NCI-H1436 treated with DMSO at 0.1 percent for 48 hours (cell line): ENCODE results near the gene CELSR1.
"Not testable (repeated sequence)": the region's sequence is repeated elsewhere in the genome, so short reads cannot be mapped to it uniquely, and the experiment has no call there.

ENCODE experiments used
- DNase-seq: peaks from one replicate; lab custom pipeline; 2025; lab: John Stamatoyannopoulos, UW

CELSR1 gene

DNA sequence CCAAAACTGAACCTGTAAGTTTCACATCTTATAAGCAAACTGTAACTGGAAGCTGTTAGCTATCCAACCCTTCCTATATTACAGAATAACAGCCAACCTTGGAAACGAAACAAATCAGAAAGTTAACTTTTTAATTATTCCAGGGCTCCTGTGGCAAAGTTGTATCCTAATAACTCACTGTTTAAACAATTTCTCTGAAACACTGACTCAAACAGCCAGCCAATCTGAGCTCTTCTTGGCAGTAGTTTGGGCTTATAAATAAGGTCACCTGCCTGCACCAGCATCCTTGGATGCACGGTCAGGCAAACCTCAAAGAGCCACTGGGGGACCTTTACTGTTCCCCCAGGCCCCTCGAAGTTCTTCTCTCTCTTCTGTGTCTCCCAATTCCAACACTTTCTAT is 5.0 kb downstream of the CELSR1 start:
- no peak for DNase-seq

DNA sequence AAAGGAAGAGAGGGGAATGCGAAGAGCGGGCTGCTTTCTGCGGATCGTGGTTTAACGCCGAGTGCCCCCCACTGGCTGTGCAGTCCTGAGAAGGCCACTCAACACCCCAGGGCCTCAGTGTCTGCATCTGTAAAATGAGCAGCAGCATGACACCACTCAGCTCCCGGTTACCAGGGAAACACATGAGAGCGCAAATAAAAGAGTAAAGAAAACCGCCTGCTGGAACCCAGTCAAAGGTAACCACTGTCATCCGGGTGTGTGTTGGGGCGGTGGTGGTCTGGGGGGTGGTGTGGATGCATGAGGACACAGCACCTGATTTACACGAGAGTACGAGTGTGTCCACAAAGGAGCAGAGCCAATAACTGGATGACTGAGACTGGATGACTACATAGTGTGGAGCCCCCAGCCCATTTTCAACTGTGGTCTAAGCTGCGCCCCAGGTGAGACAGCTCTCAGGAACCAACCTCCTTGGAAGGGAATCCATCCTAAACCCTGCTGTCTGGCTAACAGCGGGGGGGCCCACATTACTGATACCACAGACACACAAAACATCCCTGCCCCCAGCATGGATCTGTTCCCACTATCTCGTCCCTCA is 5.7 kb downstream of the CELSR1 start:
- DNase-seq, result no peak

DNA sequence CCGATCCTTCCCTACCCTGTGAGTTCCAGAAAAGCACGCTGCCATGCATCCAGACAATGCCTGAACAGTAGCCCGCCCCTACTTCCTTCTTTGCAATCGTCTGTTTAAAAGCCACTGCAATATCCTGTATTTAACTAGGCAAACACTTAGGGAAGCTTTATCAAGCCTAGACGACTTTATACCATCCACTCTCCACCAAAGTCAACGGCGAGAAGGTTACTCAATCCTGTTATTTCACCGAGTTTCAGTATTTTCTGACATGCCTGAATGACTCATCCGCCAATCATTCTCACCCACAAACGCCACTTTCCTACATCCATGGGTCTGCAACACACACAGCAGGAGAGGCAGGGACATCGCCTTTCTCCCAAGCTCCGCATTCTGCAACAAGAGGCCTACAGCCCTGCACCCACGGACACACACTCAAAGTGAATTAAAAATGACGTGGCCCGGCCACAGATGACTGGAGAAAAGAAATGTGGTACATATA is 9.3 kb downstream of the CELSR1 start:
- DNase-seq, result no peak

DNA sequence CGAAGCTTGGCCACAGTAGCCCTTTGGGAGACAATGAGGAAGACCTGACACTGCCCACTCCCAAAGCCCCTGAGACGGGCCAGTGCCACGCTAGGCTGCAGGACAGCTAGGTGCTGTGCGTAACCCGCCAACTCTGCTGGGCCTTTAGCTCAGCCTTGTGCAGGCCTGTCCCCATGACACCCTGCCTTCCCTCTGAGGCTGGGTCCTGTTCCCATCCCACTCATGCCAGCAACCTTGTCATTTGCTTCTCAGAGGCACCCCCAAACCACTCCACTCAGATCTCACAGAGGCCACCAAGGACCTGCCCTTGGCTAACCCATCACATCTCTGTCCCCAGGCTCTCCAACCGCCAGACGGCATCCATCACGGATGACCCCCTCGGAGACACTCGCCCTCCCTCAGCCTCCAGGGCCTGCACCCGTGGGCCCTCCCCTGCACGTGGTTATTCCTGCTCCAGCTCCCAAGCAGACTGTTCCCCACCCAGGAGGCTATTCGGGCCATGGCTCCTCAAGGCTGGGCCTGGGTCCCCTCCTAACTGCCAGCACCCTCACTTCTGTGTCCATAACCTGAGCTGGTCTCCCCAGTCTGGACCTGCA is 11.1 kb downstream of the CELSR1 start:
- DNase-seq, result no peak

DNA sequence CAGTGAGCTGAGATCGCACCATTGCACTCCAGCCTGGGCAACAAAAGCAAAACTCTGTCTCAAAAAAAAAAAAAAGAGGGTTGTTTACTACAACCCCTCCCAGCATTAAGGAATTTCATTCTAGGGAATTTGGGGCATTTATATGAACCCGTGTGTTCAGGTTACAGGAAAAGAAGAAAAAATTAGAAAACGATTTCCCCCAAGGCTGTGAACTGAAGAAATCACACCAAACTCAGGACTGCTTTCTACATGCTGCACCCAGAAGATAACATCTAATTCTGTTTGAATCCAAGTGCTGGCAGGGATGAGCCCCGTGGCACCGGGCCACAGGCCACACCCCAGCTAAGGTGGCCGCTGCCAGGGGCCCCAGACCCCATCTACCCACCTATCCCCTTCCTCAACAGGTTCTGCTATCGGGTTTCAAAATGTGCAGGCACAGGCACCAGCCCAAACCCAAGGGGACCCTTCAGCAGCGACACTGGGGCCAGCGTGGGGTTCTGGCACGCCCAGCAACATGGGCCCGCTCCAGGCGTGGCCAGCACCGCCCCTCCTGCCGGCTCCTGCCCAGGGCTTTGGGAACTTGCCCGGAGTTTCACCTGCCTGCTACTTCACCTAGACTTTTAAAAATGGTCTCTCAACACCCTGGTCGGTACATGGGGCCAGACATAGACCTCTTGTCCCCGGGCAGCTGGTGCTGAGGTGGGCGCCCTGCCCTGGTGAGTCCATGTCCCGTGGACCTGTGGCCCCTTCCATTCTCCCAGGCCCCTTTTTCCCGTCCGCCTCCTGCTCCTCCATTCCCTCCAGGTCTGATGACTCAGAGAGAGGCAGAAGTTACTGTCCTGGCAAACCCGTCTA is 11.8 kb downstream of the CELSR1 start:
- no peak for DNase-seq

DNA sequence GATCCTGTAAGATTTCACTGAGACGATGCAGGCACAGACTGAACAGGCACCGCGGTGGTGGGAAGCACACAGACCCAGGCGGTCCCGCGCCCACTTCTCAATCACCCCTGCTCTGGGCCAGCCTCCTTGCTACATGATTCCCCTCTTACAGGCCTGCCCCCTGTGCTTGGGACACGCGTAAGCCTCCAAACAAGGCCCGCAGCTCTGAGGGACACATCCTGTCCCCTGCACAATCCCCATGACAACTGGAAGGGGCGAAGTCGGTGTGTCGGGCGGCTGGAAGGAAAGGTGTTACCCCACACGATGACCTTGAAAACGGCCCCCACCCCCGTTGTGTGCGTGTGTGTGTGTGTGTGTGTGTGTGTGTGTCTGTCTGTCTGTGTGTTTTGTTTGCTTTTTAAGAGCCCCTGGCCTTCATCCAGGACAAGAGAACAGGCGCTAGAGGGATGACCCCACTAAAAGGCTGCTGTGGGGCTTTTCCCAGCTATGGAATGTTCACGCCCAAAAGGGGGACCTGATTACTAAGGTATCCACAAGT is 13.1 kb downstream of the CELSR1 start:
- no peak for DNase-seq

DNA sequence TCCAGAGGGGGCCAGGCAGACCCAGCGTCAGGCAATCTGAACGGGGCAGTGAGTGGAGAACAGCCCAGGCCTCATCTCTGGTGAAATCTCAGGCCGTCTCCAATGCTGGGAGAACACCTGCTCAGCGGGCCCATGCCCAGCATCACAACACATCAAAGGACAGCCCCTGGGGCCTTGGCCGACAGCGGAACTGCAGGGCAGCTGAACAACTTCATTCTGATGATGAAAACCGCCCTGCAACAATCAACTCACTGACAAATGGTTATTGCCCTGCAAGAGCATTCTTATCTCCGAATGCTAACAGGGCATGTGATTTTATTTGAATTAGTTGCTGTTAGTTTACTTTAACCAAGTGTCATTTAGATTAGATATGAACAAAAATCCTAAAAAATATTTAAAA is 14.6 kb downstream of the CELSR1 start:
- DNase-seq, result no peak

DNA sequence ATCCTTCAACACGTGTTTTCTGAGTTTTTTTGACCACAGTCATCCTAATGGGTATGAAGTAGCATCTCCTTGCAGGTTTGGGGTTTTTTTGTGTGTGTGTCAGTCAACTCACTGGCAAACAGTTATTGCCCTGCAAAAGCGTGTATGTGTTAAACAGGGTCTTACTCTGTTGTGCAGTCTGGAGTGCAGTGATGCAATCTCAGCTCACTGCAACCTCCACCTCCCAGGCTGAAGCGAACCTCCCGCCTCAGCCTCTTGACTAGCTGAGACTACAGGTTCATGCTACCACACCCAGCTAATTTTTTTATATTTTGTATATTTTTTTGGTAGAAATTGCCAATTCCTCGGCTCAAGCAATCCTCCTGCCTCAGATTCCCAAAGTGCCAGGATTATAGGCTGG is 15.4 kb downstream of the CELSR1 start:
- DNase-seq, result no peak

DNA sequence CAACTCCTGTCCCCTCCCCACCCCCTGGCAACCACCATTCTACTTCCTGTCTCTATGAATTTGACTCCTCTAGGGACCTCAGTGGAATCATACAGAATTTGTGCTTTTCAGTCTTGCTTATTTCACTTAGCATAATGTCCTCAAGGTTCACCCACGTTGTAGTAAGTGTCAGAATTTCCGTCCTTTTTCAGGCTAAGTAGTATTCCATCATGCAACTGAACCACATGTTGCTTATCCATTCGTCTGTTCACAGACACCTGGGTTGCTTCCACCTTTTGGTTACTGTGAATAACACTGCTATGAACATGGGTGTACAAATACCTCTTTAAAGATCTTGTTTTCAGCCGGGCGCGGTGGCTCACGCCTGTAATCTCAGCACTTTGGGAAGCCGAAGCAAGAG is 16.5 kb downstream of the CELSR1 start:
- DNase-seq, result no peak

DNA sequence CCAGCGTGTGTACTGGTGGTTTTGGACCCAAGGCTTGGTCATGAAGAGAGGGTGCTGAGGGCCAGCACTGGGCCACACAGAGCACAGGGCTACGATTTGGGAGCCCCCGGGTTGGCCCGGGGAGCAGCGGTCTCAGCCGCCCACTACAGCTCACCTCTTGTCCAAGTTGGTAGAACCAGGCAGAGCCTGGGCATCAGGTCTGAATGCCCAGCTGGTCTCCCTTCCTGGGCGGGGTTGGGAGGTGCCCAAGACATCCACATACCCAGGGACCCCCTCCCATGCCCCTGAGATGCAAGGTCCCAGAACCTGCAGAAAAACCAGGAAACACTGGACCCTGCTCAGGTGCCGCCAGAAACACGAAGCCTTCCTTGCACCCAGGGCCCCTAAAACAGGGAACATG is 18.0 kb downstream of the CELSR1 start:
- no peak for DNase-seq

DNA sequence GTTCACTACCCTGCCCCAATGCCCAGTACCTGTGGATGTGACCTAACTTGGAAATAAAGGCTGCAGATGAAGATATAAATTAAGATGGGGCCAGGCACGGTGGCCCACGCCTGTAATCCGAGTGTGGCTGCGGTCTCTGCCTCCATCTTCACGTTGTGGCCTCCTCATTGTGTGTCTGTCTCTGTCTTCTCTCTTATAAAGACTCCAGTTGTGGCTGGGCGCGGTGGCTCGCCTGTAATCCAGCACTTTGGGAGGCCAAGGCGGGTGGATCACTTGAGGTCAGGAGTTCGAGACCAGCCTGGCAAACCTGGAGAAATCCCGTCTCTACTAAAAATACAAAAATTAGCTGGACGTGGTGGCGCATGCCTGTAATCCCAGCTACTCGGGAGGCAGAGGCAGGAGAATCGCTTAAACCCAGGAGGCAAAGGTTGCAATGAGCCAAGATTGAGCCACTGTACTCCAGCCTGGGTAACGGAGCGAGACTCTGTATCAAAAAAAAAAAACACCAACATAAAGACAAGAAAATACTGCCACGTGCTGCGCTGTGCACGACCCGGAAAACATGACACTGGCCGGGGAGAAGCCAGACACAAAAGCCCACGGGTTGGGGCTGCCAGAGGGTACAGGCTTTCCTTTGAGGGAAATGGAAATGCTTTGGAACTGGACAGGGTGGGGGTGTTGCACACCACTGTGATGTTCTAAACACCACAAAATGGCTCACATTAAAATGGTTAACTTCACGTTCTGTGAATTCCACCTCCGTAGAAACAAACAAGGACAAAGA is 18.7 kb downstream of the CELSR1 start:
- DNase-seq, result no peak

DNA sequence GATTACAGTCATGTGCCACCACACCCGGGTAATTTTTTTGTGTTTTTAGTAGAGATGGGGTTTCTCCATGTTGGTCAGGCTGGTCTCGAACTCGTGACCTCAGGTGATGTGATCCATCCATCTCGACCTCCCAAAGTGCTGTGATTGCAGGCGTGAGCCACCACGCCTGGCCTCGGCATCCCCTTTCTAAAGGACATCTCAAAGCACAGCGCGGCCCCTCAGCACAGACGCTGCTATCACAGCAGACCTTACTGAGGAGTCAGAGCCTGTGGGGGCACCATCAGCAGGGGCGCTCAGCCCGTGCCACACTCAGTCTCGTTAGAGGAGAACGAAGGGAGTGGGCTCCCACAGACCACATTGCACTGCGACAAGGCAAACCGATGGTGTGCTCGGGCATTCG is 19.4 kb downstream of the CELSR1 start:
- no peak for DNase-seq

DNA sequence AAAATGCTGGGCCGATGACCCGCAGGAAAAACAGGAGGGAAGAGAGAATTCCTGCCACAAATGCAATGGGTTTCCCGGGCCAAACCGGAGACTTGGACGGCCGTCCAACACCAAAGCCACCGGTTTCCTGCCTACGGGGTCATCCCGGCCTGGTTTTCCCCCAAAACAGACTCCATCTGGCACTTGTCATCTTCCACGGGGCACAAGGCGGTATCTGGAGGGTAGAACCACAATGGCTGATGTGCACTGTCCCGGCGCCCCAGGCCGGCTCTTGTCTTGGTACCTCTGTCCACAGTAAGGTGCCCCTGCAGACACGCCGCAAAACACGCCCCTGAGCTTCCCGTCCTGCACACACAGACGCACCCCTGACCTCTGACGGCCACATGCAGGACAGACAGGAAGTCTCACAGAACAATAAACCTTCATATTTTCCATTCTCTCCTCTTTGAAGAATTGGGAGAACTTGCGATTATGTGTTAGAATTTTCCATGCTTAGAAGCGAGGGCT is 20.1 kb downstream of the CELSR1 start:
- DNase-seq, result no peak

DNA sequence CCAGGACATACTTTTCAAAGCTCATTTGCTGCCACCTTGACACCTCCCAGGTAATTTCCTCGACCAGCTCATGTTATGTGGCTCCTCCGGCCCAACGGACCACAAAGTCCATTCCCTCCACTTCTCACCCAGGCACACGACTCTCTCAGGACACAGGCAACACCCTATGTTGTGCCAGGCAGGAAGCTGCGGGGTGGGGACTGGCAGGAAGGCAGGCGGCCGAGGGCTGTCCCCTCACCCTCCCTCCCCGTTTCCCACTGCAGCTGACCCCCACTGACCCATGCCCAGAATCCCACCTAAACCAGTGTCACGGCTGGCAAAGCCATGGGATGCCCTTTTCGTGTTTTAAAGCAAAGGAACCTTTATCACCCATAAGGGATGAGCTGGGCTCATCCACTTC is 20.8 kb downstream of the CELSR1 start:
- DNase-seq, result no peak

DNA sequence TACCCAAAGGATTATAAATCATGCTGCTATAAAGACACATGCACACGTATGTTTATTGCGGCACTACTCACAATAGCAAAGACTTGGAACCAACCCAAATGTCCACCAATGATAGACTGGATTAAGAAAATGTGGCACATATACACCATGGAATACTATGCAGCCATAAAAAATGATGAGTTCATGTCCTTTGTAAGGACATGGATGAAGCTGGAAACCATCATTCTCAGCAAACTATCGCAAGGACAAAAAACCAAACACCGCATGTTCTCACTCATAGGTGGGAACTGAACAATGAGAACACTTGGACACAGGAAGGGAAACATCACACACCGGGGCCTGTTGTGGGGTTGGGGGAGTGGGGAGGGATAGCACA is 21.3 kb downstream of the CELSR1 start:
- not testable (repeated sequence) for DNase-seq

DNA sequence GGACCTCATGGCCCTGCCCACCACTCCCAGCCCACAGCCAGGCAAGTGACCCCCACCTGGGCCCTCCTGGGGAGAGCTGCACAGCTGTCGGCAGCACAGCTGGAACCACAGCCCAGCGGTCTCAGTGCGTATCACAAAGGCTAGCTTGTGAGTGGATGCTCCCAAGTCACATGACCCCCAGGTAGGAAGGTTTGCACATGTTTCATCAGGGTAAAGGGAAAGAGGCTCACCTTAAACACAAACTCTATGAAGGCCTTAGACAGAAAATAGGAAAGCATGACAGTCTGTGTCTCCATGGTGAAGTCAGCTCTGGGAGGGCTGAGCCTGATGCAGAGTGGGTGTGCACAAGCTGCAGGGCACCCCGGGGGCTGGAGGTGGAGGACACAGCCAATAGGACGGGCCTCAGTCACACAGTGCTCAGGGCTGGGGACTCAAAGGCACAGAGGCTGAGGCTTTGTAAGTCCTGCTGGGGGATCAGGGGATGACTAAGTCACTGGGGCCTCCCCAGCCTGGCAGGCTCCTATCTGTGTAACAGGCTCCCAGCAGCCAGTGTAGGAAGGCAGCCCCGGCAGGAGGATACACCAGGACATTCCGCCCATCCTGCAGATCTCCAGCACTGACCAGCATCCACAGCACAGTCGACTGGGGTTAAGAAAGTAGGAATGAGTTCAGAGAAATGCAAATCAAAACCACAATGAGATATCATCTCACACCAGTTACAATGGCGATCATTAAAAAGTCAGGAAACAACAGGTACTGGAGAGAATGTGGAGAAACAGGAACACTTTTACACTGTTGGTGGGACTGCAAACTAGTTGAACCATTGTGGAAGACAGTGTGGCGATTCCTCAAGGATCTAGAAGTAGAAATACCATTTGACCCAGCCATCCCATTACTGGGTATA is 22.0 kb downstream of the CELSR1 start:
- no peak for DNase-seq

DNA sequence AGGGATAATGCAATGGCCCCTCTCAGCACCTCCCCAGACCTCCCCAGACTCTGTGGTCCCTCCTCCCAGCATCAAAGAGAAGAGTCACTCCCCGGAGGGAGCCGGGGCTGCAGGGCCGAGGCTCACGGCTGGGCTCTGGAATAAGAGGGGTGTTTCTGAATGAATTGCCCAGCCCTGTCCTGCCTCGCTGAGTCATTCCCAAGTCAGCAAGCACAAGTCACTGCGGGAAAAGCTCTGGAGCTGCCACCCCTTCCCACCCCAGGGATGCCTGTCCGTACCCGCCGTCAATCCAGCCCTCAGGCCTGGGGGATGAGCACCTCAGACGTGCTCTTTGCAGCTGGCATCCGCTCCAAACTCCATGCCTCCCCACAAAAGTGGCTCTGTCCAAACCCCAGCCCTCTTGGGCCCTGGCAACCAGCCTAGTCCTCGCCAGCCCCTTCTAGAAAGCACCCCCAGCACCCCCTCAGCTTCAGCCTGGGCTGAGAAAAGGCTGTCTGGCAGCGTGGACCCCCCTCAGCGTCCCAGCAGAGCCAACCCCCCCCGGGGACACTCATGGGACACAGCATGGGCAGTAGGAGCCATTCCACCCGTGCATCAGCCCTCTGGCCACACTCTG is 22.7 kb downstream of the CELSR1 start:
- DNase-seq, result no peak

DNA sequence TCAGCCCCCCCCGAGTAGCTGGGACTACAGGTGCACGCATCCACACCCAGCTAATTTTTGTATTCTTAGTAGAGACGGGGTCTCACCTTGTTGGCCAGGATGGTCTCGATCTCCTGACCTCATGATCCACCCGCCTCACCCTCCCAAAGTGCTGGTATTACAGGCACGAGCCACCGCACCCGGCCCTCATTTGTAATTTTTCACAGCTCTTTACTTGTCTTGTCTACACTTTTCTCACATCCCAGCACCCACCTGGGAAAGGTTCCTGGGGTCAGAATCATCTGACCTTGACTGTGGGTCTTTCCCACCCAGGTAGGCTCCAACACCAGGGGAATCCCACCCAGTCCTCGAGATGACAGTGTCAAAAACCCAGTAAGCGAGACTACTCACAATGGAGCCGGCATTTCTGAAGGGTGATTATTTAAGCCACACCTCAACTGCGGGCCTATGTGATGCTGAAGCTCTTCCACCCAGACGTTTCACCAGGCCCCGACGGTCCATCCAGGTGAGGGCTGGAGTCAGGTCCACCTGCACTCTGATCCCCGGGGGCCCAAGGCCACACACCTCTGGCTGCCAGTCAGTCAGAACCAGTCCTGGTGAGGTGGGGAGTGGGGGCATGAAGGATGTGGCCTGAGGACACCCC is 23.4 kb downstream of the CELSR1 start:
- DNase-seq, result no peak

DNA sequence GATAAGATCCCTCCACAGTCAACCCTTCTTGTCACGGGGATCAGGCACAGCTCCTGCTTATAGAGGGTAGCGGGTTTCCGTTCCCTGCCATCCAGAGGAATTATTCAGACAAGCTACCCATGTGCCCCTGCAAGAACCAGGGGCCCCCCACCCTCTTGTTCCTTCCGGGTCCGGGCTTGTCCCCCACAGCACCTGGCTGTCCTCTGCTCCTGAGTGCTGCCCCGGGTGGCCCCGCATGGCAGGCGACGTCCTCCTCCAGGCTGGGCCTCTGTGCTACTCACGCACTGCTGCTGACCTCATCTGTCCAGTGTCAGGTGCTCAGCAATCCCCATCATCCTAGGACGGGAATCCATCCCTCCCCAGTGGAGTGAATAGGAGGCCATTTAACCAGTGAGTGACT is 24.7 kb downstream of the CELSR1 start:
- DNase-seq, result no peak

DNA sequence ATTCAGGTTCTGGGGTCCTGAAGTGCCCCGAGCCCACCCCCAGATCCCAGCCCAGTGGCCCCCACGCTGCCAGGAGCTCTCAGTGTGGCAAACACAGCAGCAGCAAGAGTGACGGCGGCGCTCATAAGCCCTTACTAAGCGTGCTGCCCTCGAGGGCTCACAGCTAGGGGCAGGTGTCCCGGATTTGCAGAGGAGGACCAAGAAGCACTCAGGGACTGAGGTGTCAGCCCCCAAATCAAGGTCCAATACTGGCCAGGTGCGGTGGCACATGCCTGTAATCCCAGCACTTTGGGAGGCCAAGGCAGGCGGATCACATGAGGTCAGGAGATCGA is 25.4 kb downstream of the CELSR1 start:
- no peak for DNase-seq
